ENCODE results near the gene C19orf73. TPM values are rescaled to one million over a fixed set of nuclear protein-coding genes. Genes with fewer than 3 reads are reported as not detected.

The C19orf73 gene
- total and polyA plus RNA-seq, 4 donors: 1.9 to 4.3 (median 3.1) TPM; not detected in 1

DNA sequence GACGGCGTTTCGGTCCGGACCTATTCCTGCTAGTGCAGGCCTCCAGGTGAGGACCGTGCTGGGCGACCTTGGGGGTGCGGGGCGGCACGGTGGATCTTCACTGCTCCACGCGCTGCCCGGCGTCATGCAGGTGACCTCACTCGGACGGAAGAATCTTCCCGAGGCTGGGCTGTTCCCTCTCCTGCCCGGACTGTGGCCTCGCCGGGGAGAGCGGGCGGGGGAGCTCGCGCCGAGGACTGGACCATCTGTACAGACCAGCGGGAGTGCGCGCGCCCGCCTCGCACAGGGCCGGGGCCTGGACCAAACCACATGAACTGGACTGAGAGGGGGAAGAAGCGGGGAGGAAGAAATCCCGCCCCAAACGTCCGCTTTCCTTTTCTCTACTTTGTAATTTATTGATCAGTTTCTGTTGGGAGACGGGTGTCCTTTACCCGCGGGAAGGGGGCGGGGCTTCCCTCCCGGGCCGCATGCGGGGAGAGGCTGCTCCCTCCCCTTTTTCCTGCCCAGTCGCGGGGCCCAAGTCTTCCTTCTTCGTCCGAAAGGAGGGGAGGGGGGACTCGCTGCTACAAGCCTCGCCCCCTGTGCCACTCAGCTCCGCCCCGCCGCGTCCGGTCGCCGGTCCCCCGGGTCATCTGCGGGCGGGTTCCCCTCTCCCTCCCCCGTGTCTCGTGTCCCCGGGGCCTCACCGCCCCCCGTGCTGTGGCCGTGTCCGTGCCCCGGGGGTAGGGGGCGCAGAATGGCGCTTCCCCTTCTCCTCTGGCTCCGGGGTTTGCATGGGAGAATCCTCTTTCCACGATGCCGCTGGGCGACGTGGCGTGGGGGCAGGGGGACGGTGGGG, 31.4 kb upstream of the C19orf73 start:
- ATAC-seq (ENCODE audit: insufficient read depth, low FRiP score) (peak; percentile 63), DNase-seq (peak; percentile 93 to 96 (median 95))
- H3K9me3 ChIP-seq (ENCODE audit: control insufficient read depth in 4 of 4, insufficient read depth in 3 of 4, low read length in 3 of 4): peaks cover 0 to 2% (median 0%) of the 10 kb centered on the region in 4 donors
- H3K9ac ChIP-seq (ENCODE audit: insufficient read depth in 1 of 2, low read length in 2 of 2): peak overlapping the region; percentile 28 to 69
- no peaks in the 10 kb centered on the region for H3K27me3 ChIP-seq (ENCODE audit: control insufficient read depth in 3 of 3, insufficient read depth in 3 of 3, low read length in 2 of 3)
- peak overlapping the region; percentile 83 to 92 for H3K27ac ChIP-seq (ENCODE audit: low read depth in 1 of 2, low read length in 1 of 2)
- H3K4me3 ChIP-seq: peak overlapping the region; percentile 60
- TF ChIP-seq, protein P1, sequence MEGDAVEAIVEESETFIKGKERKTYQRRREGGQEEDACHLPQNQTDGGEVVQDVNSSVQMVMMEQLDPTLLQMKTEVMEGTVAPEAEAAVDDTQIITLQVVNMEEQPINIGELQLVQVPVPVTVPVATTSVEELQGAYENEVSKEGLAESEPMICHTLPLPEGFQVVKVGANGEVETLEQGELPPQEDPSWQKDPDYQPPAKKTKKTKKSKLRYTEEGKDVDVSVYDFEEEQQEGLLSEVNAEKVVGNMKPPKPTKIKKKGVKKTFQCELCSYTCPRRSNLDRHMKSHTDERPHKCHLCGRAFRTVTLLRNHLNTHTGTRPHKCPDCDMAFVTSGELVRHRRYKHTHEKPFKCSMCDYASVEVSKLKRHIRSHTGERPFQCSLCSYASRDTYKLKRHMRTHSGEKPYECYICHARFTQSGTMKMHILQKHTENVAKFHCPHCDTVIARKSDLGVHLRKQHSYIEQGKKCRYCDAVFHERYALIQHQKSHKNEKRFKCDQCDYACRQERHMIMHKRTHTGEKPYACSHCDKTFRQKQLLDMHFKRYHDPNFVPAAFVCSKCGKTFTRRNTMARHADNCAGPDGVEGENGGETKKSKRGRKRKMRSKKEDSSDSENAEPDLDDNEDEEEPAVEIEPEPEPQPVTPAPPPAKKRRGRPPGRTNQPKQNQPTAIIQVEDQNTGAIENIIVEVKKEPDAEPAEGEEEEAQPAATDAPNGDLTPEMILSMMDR (IDR thresholded peaks at IDR 0.05; ENCODE audit: control extremely low read depth, extremely low read depth): no peak
- peaks cover 0 to 22% (median 16%) of the 10 kb centered on the region in 5 donors for H3K4me1 ChIP-seq (ENCODE audit: control insufficient read depth in 5 of 5, insufficient read depth in 5 of 5, low read length in 5 of 5)
- 0 to 1% methylated on average over 66 to 74 of the region's 75 CpGs for WGBS, 2 donors
- H3K36me3 ChIP-seq (ENCODE audit: control insufficient read depth in 4 of 4, insufficient read depth in 4 of 4, low read length in 4 of 4): no peaks in the 10 kb centered on the region

DNA sequence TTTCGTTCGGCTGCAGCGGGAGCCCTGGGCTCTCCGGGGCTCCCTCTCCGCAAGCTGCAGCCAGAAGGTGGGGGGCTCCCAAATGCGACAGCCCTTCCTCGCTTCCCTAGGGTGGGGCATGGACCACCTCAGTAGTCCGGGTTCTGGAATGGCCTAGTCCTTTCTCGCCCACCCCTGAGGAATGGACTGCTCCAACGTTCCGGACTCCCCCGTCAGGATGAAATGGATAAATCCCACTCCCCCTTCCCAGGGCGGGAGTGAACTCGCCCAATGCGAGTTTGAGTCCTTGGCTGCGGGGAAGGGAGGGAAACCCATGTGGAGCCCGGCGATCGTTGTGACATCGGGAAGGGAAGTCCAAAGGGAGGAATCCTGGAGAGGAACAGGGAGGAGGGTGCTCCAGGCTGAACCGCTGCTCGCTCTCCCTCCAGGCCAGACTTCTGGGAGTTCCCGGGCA, 30.7 kb upstream of the C19orf73 start:
- H3K27ac ChIP-seq (ENCODE audit: low read depth in 1 of 2, low read length in 1 of 2): peak overlapping the region; percentile 83 to 92
- H3K9me3 ChIP-seq (ENCODE audit: control insufficient read depth in 4 of 4, insufficient read depth in 3 of 4, low read length in 3 of 4): peaks cover 0 to 2% (median 0%) of the 10 kb centered on the region in 4 donors
- TF ChIP-seq, protein P1 (IDR thresholded peaks at IDR 0.05; ENCODE audit: control extremely low read depth, extremely low read depth): no peak
- H3K36me3 ChIP-seq (ENCODE audit: control insufficient read depth in 4 of 4, insufficient read depth in 4 of 4, low read length in 4 of 4): no peaks in the 10 kb centered on the region
- DNase-seq (peak; percentile 91 to 97 (median 96)), ATAC-seq (ENCODE audit: insufficient read depth, low FRiP score) (peak; percentile 49)
- peak overlapping the region; percentile 28 to 69 for H3K9ac ChIP-seq (ENCODE audit: insufficient read depth in 1 of 2, low read length in 2 of 2)
- no peaks in the 10 kb centered on the region for H3K27me3 ChIP-seq (ENCODE audit: control insufficient read depth in 3 of 3, insufficient read depth in 3 of 3, low read length in 2 of 3)
- WGBS, 2 donors: 1% methylated on average over 23 of the region's 23 CpGs
- peaks cover 0 to 17% (median 13%) of the 10 kb centered on the region in 5 donors for H3K4me1 ChIP-seq (ENCODE audit: control insufficient read depth in 5 of 5, insufficient read depth in 5 of 5, low read length in 5 of 5)
- H3K4me3 ChIP-seq: peak overlapping the region; percentile 60

DNA sequence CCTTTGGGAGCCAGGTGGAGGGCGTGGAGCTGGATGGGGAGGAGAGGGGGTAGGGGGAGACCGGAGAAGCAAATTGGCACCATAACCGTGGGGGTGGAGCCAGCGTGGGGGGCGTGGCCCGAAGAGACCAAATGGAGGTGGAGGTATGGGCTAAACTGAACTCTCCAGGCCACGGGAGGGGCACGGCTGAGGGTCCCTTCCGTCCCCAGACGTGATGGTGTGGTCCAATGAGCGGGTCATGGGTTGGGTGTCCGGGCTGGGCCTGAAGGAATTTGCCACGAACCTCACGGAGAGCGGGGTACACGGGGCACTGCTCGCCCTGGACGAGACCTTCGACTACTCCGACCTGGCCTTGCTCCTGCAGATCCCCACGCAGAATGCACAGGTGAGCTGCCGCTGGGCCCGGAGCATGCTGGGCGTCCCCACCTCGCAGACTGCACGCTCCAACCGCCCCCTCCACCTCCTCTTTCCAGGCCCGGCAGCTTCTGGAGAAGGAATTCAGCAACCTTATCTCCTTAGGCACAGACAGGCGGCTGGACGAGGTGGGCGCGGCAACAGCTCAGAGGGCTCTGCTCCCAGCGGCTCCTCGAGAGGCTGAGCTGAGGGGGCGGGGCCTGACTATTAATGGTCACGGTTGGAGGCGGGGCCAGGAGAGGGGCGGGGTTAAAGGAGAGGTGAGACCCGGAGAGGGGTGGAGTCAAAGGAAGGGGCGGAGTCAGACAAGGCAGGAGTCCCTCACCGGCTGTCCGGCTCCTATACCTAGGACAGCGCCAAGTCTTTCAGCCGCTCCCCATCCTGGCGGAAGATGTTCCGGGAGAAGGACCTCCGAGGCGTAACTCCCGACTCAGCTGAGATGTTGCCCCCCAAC, 30.1 kb upstream of the C19orf73 start:
- Histone ChIP-seq H3K27me3 (ENCODE audit: control insufficient read depth in 3 of 3, insufficient read depth in 3 of 3, low read length in 2 of 3) (no peaks in the 10 kb centered on the region), H3K9ac (ENCODE audit: insufficient read depth in 1 of 2, low read length in 2 of 2) (peak overlapping the region in 1 of 2 donors; percentile 69), H3K36me3 (ENCODE audit: control insufficient read depth in 4 of 4, insufficient read depth in 4 of 4, low read length in 4 of 4) (no peaks in the 10 kb centered on the region), H3K27ac (ENCODE audit: low read depth in 1 of 2, low read length in 1 of 2) (peak overlapping the region; percentile 83 to 92), H3K4me1 (ENCODE audit: control insufficient read depth in 5 of 5, insufficient read depth in 5 of 5, low read length in 5 of 5) (peaks cover 0 to 16% (median 13%) of the 10 kb centered on the region in 5 donors), H3K9me3 (ENCODE audit: control insufficient read depth in 4 of 4, insufficient read depth in 3 of 4, low read length in 3 of 4) (peaks cover 0 to under 1% (median 0%) of the 10 kb centered on the region in 4 donors), H3K4me3 (peak overlapping the region; percentile 27)
- ATAC-seq (ENCODE audit: insufficient read depth, low FRiP score) (peak; percentile 84), DNase-seq (peak; percentile 97 to 99 (median 99))
- WGBS, 2 donors: 1 to 3% methylated on average over 46 to 49 of the region's 49 CpGs
- TF ChIP-seq, protein P1 (IDR thresholded peaks at IDR 0.05; ENCODE audit: control extremely low read depth, extremely low read depth): no peak
